OCI-LY1 (cell line): ENCODE results near the gene MACF1.

ENCODE experiments used
- CTCF ChIP-seq: fragments of 200-600 bp; sonication (generic), shearing (Covaris generic); IDR thresholded peaks from 2 replicates; pipeline ENCODE4 v1.5.1; 2017; ENCODE audit warnings: mild to moderate bottlenecking, antibody characterized with exemption, low read length, moderate library complexity, mixed read lengths
- EZH2 ChIP-seq: fragments of 200-600 bp; sonication (generic), shearing (Covaris generic); IDR thresholded peaks from 2 replicates; pipeline ENCODE4 v1.8.0; 2017; ENCODE audit warnings: borderline replicate concordance, mixed run types, mild to moderate bottlenecking, antibody characterized with exemption, low read length, moderate library complexity, mixed read lengths

- no peak for TF ChIP-seq CTCF
- no peak for TF ChIP-seq EZH2
These were observed 128.3 kb downstream of the MACF1 start for GRCh38 chr1:39332828-39333227.
